Measurements from ENCODE around the gene HAP1.

- no peak for TF ChIP-seq EZH2 (optimal IDR thresholded peaks at IDR 0.05; ENCODE audit: low read depth, low read length)
- no peak for TF ChIP-seq CTCF (IDR thresholded peaks at IDR 0.05; ENCODE audit: low read length)
- no peak for TF ChIP-seq EZH2phosphoT487 (IDR thresholded peaks at IDR 0.05; ENCODE audit: low read length)
These were observed 45.5 kb upstream of the HAP1 start for GRCh38 chr17:41779954-41780353.
